GM10266 (cell line): Measurements from ENCODE around the gene PJA2.
"Not testable (repeated sequence)": the region's sequence is repeated elsewhere in the genome, so short reads cannot be mapped to it uniquely, and the experiment has no call there.

Experiments used
- DNase-seq: peaks from one replicate; pipeline ENCODE4 v3.0.0; 2012; ENCODE audit errors: extremely low spot score
- TF ChIP-seq, protein P1 (sequence below): IDR thresholded peaks from 2 replicates; pipeline ENCODE4 v1.5.1; 2012; ENCODE audit warnings: mild to moderate bottlenecking, low read depth; ENCODE audit not compliant: control insufficient read depth, insufficient read depth; ENCODE audit errors: missing control alignments

The PJA2 gene

DNA sequence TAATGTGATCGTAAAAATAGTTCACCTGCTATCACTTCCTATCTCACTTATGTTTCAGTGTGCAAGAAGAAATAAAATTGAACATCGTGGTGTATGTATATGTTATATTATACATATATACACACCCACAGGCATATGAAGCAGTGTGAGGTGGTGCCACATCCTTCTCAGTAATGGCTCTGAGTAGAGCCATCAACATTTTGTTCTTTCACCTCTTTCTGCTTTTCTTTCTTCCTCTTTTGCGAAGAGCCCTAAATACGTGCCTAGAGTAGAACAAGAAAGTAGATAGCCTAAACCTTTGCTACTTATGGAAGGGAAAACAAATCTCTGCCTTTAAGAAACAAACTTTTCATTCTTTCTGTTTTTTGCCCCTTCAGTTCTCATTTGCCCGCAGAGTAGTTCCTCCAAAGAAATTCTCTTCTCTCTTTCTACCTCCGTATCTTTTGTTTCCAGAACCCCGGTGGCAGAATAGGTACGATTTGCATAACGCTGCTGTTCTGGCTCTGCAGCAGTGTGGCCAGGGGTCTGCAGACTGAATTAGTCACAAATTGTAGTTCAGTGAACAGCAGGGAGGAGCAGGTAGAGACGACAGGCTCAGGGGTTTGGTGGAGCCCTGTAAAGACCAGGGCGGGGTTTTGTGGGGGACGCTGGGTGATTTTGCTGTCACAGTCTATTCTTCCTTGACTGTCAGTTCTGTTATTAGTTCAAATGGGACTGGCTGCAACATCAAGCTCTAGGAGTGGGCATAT is 40.5 kb upstream of the PJA2 start:
- TF ChIP-seq, protein P1, sequence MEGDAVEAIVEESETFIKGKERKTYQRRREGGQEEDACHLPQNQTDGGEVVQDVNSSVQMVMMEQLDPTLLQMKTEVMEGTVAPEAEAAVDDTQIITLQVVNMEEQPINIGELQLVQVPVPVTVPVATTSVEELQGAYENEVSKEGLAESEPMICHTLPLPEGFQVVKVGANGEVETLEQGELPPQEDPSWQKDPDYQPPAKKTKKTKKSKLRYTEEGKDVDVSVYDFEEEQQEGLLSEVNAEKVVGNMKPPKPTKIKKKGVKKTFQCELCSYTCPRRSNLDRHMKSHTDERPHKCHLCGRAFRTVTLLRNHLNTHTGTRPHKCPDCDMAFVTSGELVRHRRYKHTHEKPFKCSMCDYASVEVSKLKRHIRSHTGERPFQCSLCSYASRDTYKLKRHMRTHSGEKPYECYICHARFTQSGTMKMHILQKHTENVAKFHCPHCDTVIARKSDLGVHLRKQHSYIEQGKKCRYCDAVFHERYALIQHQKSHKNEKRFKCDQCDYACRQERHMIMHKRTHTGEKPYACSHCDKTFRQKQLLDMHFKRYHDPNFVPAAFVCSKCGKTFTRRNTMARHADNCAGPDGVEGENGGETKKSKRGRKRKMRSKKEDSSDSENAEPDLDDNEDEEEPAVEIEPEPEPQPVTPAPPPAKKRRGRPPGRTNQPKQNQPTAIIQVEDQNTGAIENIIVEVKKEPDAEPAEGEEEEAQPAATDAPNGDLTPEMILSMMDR = no peak

DNA sequence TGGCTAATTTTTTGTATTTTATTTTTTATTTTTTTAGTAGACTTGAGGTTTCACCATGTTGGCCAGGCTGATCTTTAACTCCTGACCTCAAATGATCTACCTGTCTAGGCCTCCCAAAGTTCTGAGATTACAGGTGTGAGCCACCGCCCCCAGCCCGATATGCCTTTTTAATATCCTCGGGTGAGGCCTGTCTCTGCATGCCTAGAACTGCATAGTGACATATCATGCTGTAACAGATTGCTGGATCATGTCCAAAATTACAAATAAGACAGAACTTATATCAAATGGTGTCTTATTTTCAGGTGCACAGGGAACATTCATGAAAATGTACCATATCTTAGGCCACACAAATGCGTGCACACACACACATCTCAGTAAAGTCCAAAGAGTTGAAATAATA is 39.1 kb upstream of the PJA2 start:
- TF ChIP-seq, protein P1 = no peak
- DNase-seq = no peak

More for the DNA sequence above, 40.5 kb upstream of the PJA2 start:
- no peak for DNase-seq

DNA sequence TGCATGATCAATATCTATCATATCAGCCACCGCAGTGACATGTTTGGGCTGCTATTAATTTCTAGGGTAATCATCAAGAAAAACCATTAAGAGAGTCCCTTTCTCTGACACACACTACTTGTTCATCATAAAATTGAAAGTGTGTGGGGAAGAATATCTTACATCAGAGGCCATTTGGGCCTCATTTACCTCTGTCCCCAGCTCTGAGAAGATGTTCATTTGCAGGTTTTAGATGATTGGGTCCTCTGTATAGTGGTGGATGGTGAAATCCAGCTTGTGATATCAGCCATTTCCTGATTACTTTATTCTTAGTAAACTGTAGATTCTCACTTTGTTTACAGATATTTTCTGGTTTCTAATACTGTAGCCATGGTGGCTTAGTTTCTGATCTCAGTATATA is 29.8 kb upstream of the PJA2 start:
- TF ChIP-seq, protein P1 = no peak
- DNase-seq = no peak

DNA sequence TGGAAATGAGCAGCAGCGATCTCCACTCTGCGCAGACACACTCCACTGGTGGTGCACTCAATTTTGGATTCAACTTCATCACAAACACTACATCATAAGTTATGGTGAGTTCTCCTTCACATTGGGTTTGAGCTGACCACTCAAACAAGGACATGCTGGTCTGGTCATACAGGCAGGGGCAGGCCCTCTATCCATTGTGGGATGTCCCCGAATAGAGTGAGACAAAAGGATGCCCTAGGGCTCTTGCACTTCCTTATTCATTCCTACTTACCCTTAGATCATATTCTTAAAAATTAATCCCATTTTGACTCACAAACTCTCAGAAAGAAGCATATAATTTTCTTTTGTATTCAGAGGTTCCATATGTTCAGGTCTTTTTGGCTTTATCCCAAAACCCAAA is 16.3 kb upstream of the PJA2 start:
- TF ChIP-seq, protein P1 = no peak
- no peak for DNase-seq

DNA sequence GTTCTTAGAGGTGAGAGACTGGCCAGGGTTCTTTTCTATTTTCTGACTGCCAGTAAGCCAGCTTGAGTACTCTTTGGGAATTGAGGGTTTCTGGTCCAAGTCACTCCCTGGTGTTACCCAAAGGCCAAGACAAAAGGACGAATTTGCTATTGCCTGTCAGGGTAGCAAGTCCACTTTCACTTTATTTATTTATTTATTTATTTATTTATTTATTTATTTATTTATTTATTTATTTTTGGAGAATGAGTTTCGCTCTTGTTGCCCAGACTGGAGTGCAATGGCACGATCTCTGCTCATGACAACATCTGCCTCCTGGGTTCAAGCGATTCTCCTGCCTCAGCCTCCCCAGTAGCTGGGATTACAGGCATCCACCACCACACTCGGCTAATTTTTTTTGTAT is 15.7 kb upstream of the PJA2 start:
- not testable (repeated sequence) for DNase-seq

DNA sequence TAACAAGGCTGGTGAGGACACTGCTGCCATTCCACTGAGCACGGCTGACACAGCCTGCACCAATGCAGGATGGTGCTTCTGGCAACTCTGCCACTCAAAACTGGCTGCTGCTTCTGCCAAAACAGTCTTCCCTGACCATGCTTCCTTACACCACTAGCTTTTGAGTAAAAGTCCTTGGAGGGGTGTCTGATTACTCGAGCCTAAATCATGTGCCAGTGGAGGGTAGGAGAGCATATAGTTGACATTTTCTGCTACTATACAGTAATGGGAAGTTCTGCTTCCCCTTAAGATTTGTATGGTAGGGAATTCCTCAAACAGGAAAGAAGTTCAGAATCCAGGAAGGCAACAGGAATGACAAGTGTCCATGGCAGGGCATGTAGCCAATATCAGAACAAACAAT is 12.2 kb upstream of the PJA2 start:
- TF ChIP-seq, protein P1 = no peak
- no peak for DNase-seq

DNA sequence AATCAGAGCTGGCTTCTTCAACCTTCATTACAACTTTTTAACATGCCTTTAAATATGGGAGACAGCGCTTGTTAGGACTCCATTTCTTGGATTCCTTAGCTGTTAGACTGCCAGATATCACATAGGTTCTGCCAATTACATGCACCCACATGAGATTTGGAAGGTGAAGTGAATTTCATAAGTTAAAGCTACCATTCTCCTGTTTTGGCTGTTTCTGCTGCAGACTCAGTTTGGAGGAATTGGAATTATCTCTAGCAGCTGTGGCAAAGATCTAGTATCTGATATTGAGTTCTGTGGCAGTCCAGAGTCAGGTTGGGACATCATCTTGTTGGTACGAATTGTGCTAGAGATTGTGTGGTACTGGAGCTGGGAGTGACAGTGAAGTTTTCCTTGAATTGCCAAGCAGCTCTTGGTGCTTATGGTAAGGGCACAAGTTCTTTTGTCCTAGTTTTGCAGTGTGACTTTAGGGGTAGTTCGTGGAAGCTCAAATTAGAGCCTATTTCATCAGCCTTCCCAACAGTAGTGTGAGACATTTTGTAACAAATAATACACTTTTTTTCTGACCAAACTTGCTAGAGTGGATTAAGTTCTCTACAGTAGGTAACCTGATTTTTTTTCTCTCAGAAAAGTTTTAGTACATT is 9.1 kb upstream of the PJA2 start:
- DNase-seq = no peak
- TF ChIP-seq, protein P1 = no peak
